Neural progenitor cell (in vitro differentiated cells): ENCODE results near the gene STAT3. TPM values are rescaled to one million over a fixed set of nuclear protein-coding genes. Genes with fewer than 3 reads are reported as not detected.

Experiments used
- DNase-seq: peaks from one replicate; pipeline ENCODE4 v3.0.0-alpha.2; 2016; ENCODE audit warnings: low spot score
- H2AFZ ChIP-seq: fragments of 200-600 bp; sonication (generic); replicated peaks from 2 replicates; pipeline ENCODE4 v1.6.1; 2016; ENCODE audit warnings: antibody characterized with exemption
- H3F3A ChIP-seq: fragments of 200-600 bp; sonication (generic); 2 replicates; pipeline ENCODE4 v1.6.1; 2016; ENCODE audit warnings: antibody characterized with exemption, low read depth
- H3K27ac ChIP-seq: fragments of 200-600 bp; sonication (generic); 2 replicates; pipeline ENCODE4 v1.5.1; 2016; ENCODE audit warnings: mild to moderate bottlenecking
- H3K27me3 ChIP-seq: fragments of 200-600 bp; sonication (generic); 2 replicates; pipeline ENCODE4 v1.6.1; 2016; ENCODE audit warnings: mild to moderate bottlenecking, moderate library complexity
- H3K36me3 ChIP-seq: fragments of 200-600 bp; sonication (generic); 2 replicates; pipeline ENCODE4 v1.5.1; 2016
- H3K4me1 ChIP-seq: fragments of 200-600 bp; sonication (generic); 2 replicates; pipeline ENCODE4 v1.6.1; 2016; ENCODE audit warnings: mixed run types
- H3K4me2 ChIP-seq: fragments of 200-600 bp; sonication (generic); 2 replicates; pipeline ENCODE4 v1.6.1; 2016
- H3K4me3 ChIP-seq: fragments of 200-600 bp; sonication (generic); 2 replicates; pipeline ENCODE4 v1.5.1; 2016
- H3K79me2 ChIP-seq: fragments of 200-600 bp; sonication (generic); 2 replicates; pipeline ENCODE4 v1.6.1; 2016; ENCODE audit warnings: low read depth
- H3K9ac ChIP-seq: fragments of 200-600 bp; sonication (generic); 2 replicates; pipeline ENCODE4 v1.6.1; 2016
- H3K9me3 ChIP-seq: fragments of 200-600 bp; sonication (generic); 2 replicates; pipeline ENCODE4 v1.5.1; 2016; ENCODE audit warnings: low read depth
- H4K20me1 ChIP-seq: fragments of 200-600 bp; sonication (generic); 2 replicates; pipeline ENCODE4 v1.6.1; 2016; ENCODE audit warnings: low read depth
- H3K27ac Mint-ChIP-seq: 3 replicates; pipeline ENCODE4 v1.8.0; 2021; ENCODE audit warnings: mixed read lengths
- H3K27me3 Mint-ChIP-seq: 2 replicates; pipeline ENCODE4 v1.8.0; 2022; ENCODE audit warnings: low read depth, mild to moderate bottlenecking, inconsistent platforms, moderate library complexity, mixed read lengths; ENCODE audit not compliant: insufficient read depth
- H3K36me3 Mint-ChIP-seq: 3 replicates; pipeline ENCODE4 v1.8.0; 2021; ENCODE audit warnings: mixed read lengths
- H3K4me1 Mint-ChIP-seq: 3 replicates; pipeline ENCODE4 v1.8.0; 2021; ENCODE audit warnings: mixed read lengths
- H3K4me3 Mint-ChIP-seq: 3 replicates; pipeline ENCODE4 v1.8.0; 2021; ENCODE audit warnings: mild to moderate bottlenecking, moderate library complexity, mixed read lengths
- H3K9me3 Mint-ChIP-seq: 3 replicates; pipeline ENCODE4 v1.8.0; 2020; ENCODE audit warnings: mixed read lengths
- CTCF ChIP-seq: fragments of 200-600 bp; sonication (generic); IDR thresholded peaks from 2 replicates; pipeline ENCODE4 v1.5.1; 2017; ENCODE audit warnings: antibody characterized with exemption, mild to moderate bottlenecking
- EZH2 ChIP-seq: fragments of 200-600 bp; sonication (generic); IDR thresholded peaks from 2 replicates; pipeline ENCODE4 v1.6.1; 2017; ENCODE audit warnings: antibody characterized with exemption, mild to moderate bottlenecking, moderate library complexity
- EZH2phosphoT487 ChIP-seq: fragments of 200-600 bp; sonication (generic); IDR thresholded peaks from 2 replicates; pipeline ENCODE4 v1.6.1; 2017; ENCODE audit warnings: antibody characterized with exemption
- total RNA-seq: library from RNA; depleted of rRNA; stranded (reverse); fragments of >200 nt; gene quantifications from 2 replicates; pipeline ENCODE4 v1.2.3, GENCODE V29; 2015; ENCODE audit warnings: low replicate concordance

STAT3 gene
- total RNA-seq, 1 donor from 2014 or later = 54.9 TPM

- no peak overlapping the region for H3K4me3 Mint-ChIP-seq
- Histone ChIP-seq H3K27ac (no peak overlapping the region), H4K20me1 (no peaks in the 10 kb centered on the region), H3F3A (peaks cover 31% of the 10 kb centered on the region), H3K4me3 (no peak overlapping the region), H3K9ac (no peak overlapping the region), H3K9me3 (no peaks in the 10 kb centered on the region), H3K36me3 (no peaks in the 10 kb centered on the region), H3K79me2 (no peaks in the 10 kb centered on the region), H3K4me2 (no peak overlapping the region), H3K4me1 (peaks cover 28% of the 10 kb centered on the region), H3K27me3 (no peaks in the 10 kb centered on the region), H2AFZ (no peak overlapping the region)
- no peaks in the 10 kb centered on the region for H3K9me3 Mint-ChIP-seq
- H3K27ac Mint-ChIP-seq = no peak overlapping the region
- no peaks in the 10 kb centered on the region for H3K36me3 Mint-ChIP-seq
- no peak for DNase-seq
- peaks cover 2% of the 10 kb centered on the region for H3K27me3 Mint-ChIP-seq
- no peak for TF ChIP-seq EZH2phosphoT487
- no peak for TF ChIP-seq CTCF
- TF ChIP-seq EZH2 = no peak
- peaks cover 17% of the 10 kb centered on the region for H3K4me1 Mint-ChIP-seq
Measured at GRCh38 chr17:42411361-42411760, 23.1 kb upstream of the STAT3 start.

GRCh38 chr17:42410319-42410685 is 22.1 kb upstream of the STAT3 start:
- no peaks in the 10 kb centered on the region for H4K20me1 ChIP-seq
- H3K4me3 ChIP-seq = no peak overlapping the region
- peaks cover 28% of the 10 kb centered on the region for H3K4me1 ChIP-seq
- Mint-ChIP-seq H3K27ac (no peak overlapping the region), H3K36me3 (no peaks in the 10 kb centered on the region), H3K4me3 (no peak overlapping the region), H3K4me1 (peaks cover 20% of the 10 kb centered on the region), H3K9me3 (no peaks in the 10 kb centered on the region), H3K27me3 (peaks cover 2% of the 10 kb centered on the region)
- DNase-seq = no peak
- no peak overlapping the region for H3K27ac ChIP-seq
- no peak overlapping the region for H3K9ac ChIP-seq
- H3K36me3 ChIP-seq = no peaks in the 10 kb centered on the region
- TF ChIP-seq EZH2 (no peak), EZH2phosphoT487 (no peak), CTCF (no peak)
- H3K27me3 ChIP-seq = no peaks in the 10 kb centered on the region
- no peaks in the 10 kb centered on the region for H3K9me3 ChIP-seq
- peaks cover 29% of the 10 kb centered on the region for H3F3A ChIP-seq
- H2AFZ ChIP-seq = no peak overlapping the region
- no peak overlapping the region for H3K4me2 ChIP-seq
- no peaks in the 10 kb centered on the region for H3K79me2 ChIP-seq

GRCh38 chr17:42409523-42410318 is 21.5 kb upstream of the STAT3 start:
- no peaks in the 10 kb centered on the region for H4K20me1 ChIP-seq
- TF ChIP-seq CTCF (no peak), EZH2 (no peak), EZH2phosphoT487 (no peak)
- no peak overlapping the region for H3K4me3 Mint-ChIP-seq
- no peaks in the 10 kb centered on the region for H3K9me3 ChIP-seq
- no peak overlapping the region for H3K9ac ChIP-seq
- peaks cover 20% of the 10 kb centered on the region for H3K4me1 Mint-ChIP-seq
- no peak overlapping the region for H3K27ac Mint-ChIP-seq
- no peaks in the 10 kb centered on the region for H3K79me2 ChIP-seq
- H3K9me3 Mint-ChIP-seq = no peaks in the 10 kb centered on the region
- H3K36me3 Mint-ChIP-seq = no peaks in the 10 kb centered on the region
- peaks cover 2% of the 10 kb centered on the region for H3K27me3 Mint-ChIP-seq
- no peak for DNase-seq
- peaks cover 24% of the 10 kb centered on the region for H3F3A ChIP-seq
- H3K27ac ChIP-seq = no peak overlapping the region
- peaks cover 23% of the 10 kb centered on the region for H3K4me1 ChIP-seq
- no peak overlapping the region for H3K4me2 ChIP-seq
- no peak overlapping the region for H3K4me3 ChIP-seq
- no peaks in the 10 kb centered on the region for H3K27me3 ChIP-seq
- no peaks in the 10 kb centered on the region for H3K36me3 ChIP-seq
- H2AFZ ChIP-seq = no peak overlapping the region
